GM12878 (cell line): ENCODE measurements around the gene GJB1. TPM values are rescaled to one million over a fixed set of nuclear protein-coding genes. Genes with fewer than 3 reads are reported as not detected.

ENCODE experiments used
- ATF7 ChIP-seq: fragments of 450-650 bp; IDR thresholded peaks from 2 replicates; pipeline ENCODE4 v1.6.1; 2016; ENCODE audit warnings: low read depth, mild to moderate bottlenecking
- BCL11A ChIP-seq: IDR thresholded peaks from 2 replicates; pipeline ENCODE4 v1.6.1; 2011; ENCODE audit warnings: low read depth, low read length
- CBFB ChIP-seq: IDR thresholded peaks from 2 replicates; pipeline ENCODE4 v1.6.1; 2016; ENCODE audit warnings: antibody characterized with exemption, low read depth
- CHD1 ChIP-seq: IDR thresholded peaks from 2 replicates; pipeline ENCODE4 v1.6.1; 2012; ENCODE audit warnings: low read depth, low read length, improper control_type of control experiment
- EED ChIP-seq: sonication (generic); IDR thresholded peaks from 2 replicates; pipeline ENCODE4 v1.6.1; 2016; ENCODE audit warnings: antibody characterized with exemption, low read depth
- ETV6 ChIP-seq, 2 experiments: fragments of 450-650 bp in 1 of 2; IDR thresholded peaks in 1 of 2; conservative IDR thresholded peaks in 1 of 2; 2 replicates each; pipeline ENCODE4 v1.6.1; 2014; ENCODE audit warnings: antibody characterized with exemption in 1 of 2, borderline replicate concordance in 1 of 2, low read depth in 1 of 2, mild to moderate bottlenecking in 1 of 2, moderate library complexity in 1 of 2
- MEF2A ChIP-seq: IDR thresholded peaks from 2 replicates; pipeline ENCODE4 v1.6.1; 2011; ENCODE audit warnings: low read depth, mild to moderate bottlenecking, low read length, moderate library complexity; ENCODE audit not compliant: insufficient read depth
- NFYB ChIP-seq: IDR thresholded peaks from 2 replicates; pipeline ENCODE4 v1.6.1; 2011; ENCODE audit warnings: low read depth, mild to moderate bottlenecking, low read length, improper control_type of control experiment, moderate library complexity; ENCODE audit not compliant: insufficient read depth
- RB1 ChIP-seq: fragments of 450-650 bp; formaldehyde crosslinking; IDR thresholded peaks from 2 replicates; pipeline ENCODE4 v1.6.1; 2017; ENCODE audit warnings: mild to moderate bottlenecking, borderline replicate concordance
- RBBP5 ChIP-seq: fragments of 200-600 bp; sonication (generic); conservative IDR thresholded peaks from 2 replicates; pipeline ENCODE4 v1.6.1; 2016
- RFX5 ChIP-seq: IDR thresholded peaks from 2 replicates; pipeline ENCODE4 v1.6.1; 2011; ENCODE audit warnings: low read depth, low read length, improper control_type of control experiment
- SP1 ChIP-seq: IDR thresholded peaks from one replicate; pipeline ENCODE4 v1.6.1; 2011; ENCODE audit warnings: low read depth, low read length
- TCF7 ChIP-seq: IDR thresholded peaks from 2 replicates; pipeline ENCODE4 v1.6.1; 2014; ENCODE audit warnings: antibody characterized with exemption, borderline replicate concordance
- ZNF24 ChIP-seq: fragments of 450-650 bp; IDR thresholded peaks from 2 replicates; pipeline ENCODE4 v1.6.1; 2017; ENCODE audit warnings: antibody characterized with exemption, mild to moderate bottlenecking
- polyA plus RNA-seq, 11 experiments: library from polyadenylated mRNA; depleted of rRNA in 4 of 11; unstranded in 6 of 11; stranded (reverse) in 5 of 11; fragments of >200 nt; fragmentation: Nextera tagmentation in 4 of 11; fragmentation: Illumina TruSeq in 1 of 11; extraction: Ambion mirVana in 4 of 11; extraction: Trizol in 1 of 11; gene quantifications; 1 replicate in 1 of 11; 2 replicates in 10 of 11; pipeline versions ENCODE4 v1.2.1 to v1.2.3, GENCODE V29; 2011 to 2016; ENCODE audit warnings: inconsistent platforms in 2 of 11, missing spikeins in 2 of 11, low read depth in 1 of 11
- total RNA-seq, 4 experiments: library from RNA; depleted of rRNA in 3 of 4; stranded (reverse); fragments of >200 nt in 3 of 4; fragmentation: Illumina TruSeq in 1 of 4; extraction: Trizol in 1 of 4; gene quantifications; 2 replicates each; pipeline versions ENCODE4 v1.2.1 to v1.2.3, GENCODE V29; 2013 to 2021
- TF ChIP-seq, protein P1 (sequence below): IDR thresholded peaks from 2 replicates; pipeline ENCODE4 v1.6.1; 2012; ENCODE audit warnings: improper control_type of control experiment, low read depth, low read length; ENCODE audit not compliant: insufficient replicate concordance
- TF ChIP-seq, protein P2 (sequence below): IDR thresholded peaks from 2 replicates; pipeline ENCODE4 v1.6.1; 2012; ENCODE audit warnings: low read depth, low read length, improper control_type of control experiment
- TF ChIP-seq, protein P3 (sequence below): fragments of 450-650 bp; IDR thresholded peaks from 2 replicates; pipeline ENCODE4 v1.6.1; 2017; ENCODE audit warnings: borderline replicate concordance
- TF ChIP-seq, protein P4 (sequence below): IDR thresholded peaks from 2 replicates; pipeline ENCODE4 v1.6.1; 2012; ENCODE audit warnings: low read depth, low read length, improper control_type of control experiment

Gene GJB1
- total and polyA plus RNA-seq, 10 of the 15 experiments (the other 5 are each of a cell fraction or from before 2014, with no cell fraction given), result not detected

DNA sequence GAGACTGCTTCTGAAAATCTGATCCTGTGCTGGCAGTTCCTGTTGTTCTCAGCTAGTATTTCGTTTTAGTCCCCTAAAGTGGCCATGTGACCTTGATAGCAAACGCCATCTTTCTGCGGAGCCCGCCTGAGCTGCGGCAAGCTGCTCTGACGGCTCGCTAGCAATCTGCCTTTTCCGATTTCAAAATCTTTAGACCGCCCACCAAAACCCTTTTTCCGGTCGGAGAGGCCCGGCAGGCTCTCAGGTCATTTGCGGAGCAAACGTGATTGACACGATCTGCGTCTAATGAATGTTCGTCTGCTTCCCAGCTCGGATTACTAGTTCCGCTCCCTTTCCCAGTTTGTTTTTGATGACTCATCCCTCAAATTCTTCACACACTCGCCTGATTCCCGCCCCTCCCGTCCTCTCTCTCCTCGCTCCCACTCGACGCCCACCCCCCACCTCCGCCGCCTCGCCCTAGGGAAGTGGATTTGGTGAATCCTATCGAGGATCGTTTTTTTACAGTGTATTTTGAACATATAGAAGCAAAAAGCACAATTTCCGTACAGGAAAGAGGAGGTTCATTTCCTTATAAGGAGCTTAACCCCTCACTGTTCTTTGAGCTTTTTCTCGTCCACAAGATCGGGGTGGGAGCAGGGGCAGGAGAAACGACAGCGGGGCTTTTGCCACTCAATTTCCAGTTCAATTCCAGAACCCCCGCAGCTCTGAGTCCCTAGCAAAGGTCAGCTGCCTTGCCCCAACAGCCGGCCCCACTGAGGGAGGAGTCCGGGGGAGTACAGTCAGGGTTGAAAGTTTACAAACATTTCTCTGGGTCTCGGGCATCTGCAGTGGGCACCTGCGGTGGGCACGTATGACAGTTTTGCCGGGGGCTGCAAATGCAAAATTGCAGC is 40.9 kb upstream of the GJB1 start (continued):
- TF ChIP-seq, protein P1, sequence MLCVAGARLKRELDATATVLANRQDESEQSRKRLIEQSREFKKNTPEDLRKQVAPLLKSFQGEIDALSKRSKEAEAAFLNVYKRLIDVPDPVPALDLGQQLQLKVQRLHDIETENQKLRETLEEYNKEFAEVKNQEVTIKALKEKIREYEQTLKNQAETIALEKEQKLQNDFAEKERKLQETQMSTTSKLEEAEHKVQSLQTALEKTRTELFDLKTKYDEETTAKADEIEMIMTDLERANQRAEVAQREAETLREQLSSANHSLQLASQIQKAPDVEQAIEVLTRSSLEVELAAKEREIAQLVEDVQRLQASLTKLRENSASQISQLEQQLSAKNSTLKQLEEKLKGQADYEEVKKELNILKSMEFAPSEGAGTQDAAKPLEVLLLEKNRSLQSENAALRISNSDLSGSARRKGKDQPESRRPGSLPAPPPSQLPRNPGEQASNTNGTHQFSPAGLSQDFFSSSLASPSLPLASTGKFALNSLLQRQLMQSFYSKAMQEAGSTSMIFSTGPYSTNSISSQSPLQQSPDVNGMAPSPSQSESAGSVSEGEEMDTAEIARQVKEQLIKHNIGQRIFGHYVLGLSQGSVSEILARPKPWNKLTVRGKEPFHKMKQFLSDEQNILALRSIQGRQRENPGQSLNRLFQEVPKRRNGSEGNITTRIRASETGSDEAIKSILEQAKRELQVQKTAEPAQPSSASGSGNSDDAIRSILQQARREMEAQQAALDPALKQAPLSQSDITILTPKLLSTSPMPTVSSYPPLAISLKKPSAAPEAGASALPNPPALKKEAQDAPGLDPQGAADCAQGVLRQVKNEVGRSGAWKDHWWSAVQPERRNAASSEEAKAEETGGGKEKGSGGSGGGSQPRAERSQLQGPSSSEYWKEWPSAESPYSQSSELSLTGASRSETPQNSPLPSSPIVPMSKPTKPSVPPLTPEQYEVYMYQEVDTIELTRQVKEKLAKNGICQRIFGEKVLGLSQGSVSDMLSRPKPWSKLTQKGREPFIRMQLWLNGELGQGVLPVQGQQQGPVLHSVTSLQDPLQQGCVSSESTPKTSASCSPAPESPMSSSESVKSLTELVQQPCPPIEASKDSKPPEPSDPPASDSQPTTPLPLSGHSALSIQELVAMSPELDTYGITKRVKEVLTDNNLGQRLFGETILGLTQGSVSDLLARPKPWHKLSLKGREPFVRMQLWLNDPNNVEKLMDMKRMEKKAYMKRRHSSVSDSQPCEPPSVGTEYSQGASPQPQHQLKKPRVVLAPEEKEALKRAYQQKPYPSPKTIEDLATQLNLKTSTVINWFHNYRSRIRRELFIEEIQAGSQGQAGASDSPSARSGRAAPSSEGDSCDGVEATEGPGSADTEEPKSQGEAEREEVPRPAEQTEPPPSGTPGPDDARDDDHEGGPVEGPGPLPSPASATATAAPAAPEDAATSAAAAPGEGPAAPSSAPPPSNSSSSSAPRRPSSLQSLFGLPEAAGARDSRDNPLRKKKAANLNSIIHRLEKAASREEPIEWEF, result no peak
- TF ChIP-seq ZNF24 (no peak), RBBP5 (no peak), RB1 (no peak), MEF2A (no peak), NFYB (peak; percentile 93), RFX5 (no peak), ATF7 (peak; percentile 53; the same call in 1 of the 2 replicates), EED (0 out of 2 replicates have a peak, but pooled peaks have one; percentile 30), SP1 (peak; percentile 65), BCL11A (no peak), CBFB (peak; percentile 76), ETV6 (conservative IDR thresholded peaks at IDR 0.05 in 1 of 2, IDR thresholded peaks at IDR 0.05 in 1 of 2; ENCODE audit: borderline replicate concordance in 1 of 2, low read depth in 1 of 2) (no peak), CHD1 (no peak), TCF7 (no peak)
- TF ChIP-seq, protein P2, sequence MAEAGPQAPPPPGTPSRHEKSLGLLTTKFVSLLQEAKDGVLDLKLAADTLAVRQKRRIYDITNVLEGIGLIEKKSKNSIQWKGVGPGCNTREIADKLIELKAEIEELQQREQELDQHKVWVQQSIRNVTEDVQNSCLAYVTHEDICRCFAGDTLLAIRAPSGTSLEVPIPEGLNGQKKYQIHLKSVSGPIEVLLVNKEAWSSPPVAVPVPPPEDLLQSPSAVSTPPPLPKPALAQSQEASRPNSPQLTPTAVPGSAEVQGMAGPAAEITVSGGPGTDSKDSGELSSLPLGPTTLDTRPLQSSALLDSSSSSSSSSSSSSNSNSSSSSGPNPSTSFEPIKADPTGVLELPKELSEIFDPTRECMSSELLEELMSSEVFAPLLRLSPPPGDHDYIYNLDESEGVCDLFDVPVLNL, result 0 out of 2 replicates have a peak, but pooled peaks have one; percentile 54
- TF ChIP-seq, protein P3, sequence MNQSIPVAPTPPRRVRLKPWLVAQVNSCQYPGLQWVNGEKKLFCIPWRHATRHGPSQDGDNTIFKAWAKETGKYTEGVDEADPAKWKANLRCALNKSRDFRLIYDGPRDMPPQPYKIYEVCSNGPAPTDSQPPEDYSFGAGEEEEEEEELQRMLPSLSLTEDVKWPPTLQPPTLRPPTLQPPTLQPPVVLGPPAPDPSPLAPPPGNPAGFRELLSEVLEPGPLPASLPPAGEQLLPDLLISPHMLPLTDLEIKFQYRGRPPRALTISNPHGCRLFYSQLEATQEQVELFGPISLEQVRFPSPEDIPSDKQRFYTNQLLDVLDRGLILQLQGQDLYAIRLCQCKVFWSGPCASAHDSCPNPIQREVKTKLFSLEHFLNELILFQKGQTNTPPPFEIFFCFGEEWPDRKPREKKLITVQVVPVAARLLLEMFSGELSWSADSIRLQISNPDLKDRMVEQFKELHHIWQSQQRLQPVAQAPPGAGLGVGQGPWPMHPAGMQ, result no peak
- TF ChIP-seq, protein P4, sequence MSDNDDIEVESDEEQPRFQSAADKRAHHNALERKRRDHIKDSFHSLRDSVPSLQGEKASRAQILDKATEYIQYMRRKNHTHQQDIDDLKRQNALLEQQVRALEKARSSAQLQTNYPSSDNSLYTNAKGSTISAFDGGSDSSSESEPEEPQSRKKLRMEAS, result peak; percentile 40; the same call in 1 of the 2 replicates
